NCI-H187 (cell line): ENCODE measurements around the gene PLXNA2.
A peak's percentile ranks its signal among the peaks of the same experiment; 100 is the strongest.

Source experiments
- DNase-seq, 2 experiments: peaks; one replicate each; lab custom pipeline; 2025; lab: John Stamatoyannopoulos, UW

The PLXNA2 gene

GRCh38 chr1:208179263-208179816 lies 64.8 kb downstream of the PLXNA2 start:
- peak in 1 of 2 experiments; percentile 12 for DNase-seq

GRCh38 chr1:208178091-208178529 lies 66.1 kb downstream of the PLXNA2 start:
- no peak for DNase-seq

GRCh38 chr1:208177656-208178055 lies 66.5 kb downstream of the PLXNA2 start:
- DNase-seq: peak; percentile 45 to 72

DNA sequence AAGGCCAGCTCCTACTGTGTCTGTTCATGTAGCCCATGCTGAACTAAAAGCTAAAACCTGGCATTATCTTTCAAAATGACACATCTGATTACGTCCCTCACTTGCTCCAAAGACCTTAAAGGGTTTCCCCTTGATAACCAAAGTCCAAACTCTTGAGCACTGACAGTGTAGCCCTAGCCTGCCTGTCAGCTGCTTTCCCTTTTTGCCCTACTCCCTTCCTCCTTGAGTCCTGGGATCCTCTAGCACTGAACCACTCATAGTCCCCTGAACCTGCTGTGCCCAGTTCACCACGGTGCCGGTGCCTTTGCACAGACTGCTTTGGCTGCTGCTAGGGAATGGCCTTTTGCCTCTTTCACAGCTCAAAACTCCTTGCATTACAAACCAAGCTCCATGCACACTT lies 67.5 kb downstream of the PLXNA2 start:
- no peak for DNase-seq

DNA sequence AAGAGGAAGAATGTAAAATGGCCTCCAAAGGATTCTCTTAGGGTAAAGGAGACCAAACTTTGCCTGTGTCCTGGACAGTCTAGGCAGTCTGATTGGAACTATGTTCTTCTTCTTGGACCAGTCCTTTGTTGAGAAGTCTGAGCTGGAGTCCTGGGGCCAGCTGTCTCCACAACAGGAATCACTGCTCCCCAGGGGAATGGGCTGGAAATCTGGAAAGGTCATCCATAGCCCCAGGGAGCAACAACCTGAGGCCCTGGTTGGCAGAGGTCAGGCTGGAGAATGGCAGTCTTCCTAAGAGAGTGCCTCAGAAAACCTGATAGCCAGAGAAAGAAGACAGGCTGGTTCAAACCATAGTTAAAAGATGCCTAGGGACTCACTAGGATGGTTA lies 68.7 kb downstream of the PLXNA2 start:
- DNase-seq: no peak

DNA sequence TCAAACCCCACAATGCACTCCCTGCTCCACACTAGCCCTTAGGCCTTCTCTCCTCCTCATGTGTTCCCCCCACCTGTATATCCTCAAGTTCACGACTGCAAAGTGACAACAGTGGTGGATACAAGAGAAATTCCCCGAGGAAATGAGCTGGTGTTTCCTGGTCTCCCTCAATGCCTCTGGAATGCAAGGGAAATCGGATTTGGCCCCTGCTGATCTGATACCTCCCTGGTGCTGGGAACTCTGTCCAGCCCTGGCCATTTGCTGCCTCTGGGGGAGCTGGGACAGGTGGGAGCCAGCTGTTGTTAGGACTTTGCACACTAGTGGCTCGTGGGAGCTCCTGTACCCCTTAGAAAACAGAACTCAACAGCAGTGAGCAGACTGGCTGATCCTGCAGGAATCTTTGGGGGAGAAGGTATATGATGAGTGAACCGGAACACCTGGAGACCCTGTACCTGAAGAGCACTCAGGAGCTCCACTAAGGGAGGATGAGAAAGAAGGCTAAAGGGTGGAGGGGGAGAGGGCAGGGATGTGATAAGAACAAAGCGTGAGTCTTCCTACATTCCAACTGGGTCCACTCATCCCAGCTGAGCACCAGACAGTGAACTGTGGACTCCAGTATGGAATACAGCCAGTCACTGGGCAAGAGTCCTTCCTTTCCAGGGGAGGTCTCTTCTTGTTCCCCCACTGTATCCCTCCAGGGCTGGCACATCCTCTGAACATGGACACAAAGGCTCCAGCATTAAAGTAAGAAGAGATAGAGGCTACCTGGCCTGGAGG lies 69.3 kb downstream of the PLXNA2 start:
- no peak for DNase-seq

DNA sequence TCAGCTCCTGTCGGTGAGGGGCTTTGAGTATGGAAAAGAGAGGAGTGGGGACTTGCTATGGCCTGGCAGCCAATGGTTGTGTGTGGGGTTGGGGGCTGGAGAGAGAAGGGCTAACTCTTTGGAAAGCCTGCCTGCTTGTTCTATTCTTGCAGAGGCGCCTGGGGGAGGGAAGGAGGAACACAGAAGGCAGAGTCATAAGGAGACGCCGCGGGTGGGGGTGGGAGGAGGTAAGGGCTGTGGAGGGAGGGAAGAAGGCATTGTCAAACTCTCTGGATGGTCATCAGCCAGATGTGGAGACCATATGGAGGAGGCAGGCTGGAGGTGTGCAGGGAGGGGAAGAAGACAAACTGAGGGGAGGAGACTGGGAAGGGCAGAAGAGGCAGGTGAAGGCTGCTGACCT lies 70.0 kb downstream of the PLXNA2 start:
- DNase-seq: no peak

- no peak for DNase-seq
Observed at GRCh38 chr1:208173749-208174148, 70.4 kb downstream of the PLXNA2 start.

GRCh38 chr1:208172423-208173145 lies 71.6 kb downstream of the PLXNA2 start:
- no peak for DNase-seq

DNA sequence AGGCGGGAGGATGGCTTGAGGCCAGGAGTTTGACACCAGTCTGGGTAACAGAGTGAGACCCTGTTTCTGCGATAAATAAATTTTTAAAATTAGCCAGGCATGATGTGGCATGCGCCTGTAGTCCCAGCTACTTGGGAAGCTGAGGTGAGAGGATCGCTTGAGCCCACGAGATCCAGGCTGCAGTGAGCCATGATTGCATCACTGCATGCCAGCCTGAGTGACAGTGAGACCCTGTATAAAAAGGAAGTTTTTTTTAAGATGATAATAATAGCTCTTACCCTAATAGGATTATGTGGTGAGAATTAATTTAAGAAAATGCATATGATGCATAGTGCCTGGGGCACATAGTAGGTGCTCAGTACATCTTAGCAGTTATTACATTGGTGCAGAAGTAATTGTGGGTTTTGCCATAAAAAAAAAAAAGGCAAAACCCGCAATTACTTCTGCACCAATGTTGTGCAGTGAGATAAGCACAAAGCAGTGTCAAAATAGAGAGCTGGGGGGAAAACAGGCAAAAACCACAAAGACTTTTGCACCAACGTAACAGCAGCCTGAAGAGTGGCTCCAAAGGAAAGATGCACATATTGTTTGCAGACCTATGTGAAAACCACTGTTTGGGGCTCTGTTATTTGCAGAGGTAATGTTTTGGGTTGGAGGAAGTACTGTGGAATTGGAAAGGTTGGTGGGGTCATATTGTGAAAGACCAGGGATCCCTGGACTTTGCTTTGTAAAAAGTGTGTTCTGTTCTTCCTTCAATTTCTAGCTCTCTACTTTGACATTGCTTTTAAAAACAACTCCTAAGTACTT lies 72.4 kb downstream of the PLXNA2 start:
- no peak for DNase-seq

GRCh38 chr1:208170252-208170651 lies 73.9 kb downstream of the PLXNA2 start:
- peak in 1 of 2 experiments; percentile 31 for DNase-seq

DNA sequence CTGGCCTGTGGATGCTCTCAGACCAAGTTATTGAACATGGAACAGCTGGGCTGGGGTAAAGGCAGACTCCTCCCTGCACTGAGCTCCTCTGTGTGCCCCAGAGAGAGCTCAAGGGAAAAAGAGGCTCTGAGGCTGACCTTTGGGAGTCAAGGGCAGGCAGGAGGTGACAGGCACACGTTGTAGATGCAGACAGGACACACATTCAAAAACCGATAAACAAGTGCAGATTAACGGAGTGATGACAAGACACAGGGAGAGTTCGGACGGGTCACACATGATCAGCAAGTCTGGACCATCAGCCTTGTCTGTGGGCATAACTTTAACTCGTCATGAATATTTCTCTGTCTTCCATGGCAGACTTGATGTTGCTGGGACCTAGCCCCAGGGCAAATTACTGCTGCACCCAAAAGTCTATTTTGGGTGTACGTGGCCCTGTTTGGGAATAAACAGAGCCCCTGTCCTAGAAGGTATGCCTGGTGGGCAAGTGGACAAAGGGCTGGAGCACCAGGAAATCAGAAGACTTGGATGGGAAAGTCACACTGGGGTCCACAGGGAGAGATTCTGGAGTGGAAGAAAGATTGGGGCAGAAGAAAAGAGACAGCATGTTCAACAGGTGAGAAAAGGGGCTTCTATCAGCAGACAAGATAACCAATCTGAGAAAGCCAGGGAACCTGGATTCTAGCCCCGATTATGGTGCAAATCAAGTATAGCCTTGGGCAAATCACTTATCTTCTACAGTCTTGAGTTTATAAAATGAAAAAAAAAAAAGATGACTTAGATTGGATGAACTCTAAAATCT lies 74.9 kb downstream of the PLXNA2 start:
- no peak for DNase-seq

GRCh38 chr1:208167261-208167869 lies 76.8 kb downstream of the PLXNA2 start:
- no peak for DNase-seq

DNA sequence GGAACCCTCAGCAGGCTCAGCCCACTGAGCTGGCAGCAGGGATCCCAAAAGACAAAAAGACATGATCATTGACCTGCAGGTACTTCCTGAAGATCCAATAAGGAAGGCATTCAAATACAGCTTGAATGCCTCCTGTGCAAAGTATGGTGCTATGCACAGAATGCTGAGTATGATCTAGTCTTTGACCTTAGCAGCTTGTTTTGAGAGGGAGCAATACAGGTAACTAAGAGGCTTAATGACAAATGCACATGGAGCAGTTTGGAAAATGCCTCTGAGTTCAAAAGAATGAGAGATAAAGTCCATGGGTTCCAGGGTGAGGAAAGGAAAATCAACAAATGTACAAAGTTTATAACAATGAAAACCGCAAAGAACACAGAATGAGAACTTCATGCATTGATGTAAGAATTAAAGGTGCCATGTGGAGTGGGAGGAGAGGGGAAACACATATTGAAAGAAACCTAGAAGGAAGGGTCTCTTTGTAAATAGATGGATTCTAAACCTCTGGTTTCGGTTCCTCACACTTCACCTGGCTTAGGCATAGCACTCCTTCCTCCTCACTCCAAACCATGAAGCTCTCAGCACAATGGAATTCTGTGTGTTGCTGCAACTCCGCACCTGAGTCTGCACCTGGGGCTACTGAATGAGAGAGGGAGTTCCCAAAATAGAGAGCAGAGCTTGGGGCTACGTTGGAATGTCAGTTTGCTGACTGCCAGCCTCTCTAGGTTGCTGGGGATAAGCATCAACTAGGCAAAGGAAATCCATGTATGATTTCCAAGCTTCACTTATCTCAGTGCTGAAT lies 77.6 kb downstream of the PLXNA2 start:
- no peak for DNase-seq

DNA sequence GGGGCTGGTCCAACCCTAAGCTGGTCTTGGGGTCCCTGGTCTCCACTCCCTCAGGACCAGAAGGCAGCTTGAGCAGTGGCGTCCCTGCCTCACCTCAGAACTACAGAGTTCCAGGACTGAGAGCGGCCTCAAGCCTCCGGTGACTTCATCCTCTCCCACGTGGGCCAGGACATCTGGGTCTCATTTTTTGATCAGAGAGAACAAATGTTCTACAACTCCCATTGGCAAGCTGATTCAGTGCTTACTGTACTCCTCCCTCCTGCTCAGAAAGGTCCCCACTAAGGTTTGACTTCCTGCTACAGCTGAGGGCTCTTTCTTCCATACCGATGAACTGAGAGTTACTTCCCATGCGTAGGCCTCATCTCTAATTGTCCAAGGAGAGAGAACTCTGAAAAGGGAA lies 78.5 kb downstream of the PLXNA2 start:
- DNase-seq: no peak

DNA sequence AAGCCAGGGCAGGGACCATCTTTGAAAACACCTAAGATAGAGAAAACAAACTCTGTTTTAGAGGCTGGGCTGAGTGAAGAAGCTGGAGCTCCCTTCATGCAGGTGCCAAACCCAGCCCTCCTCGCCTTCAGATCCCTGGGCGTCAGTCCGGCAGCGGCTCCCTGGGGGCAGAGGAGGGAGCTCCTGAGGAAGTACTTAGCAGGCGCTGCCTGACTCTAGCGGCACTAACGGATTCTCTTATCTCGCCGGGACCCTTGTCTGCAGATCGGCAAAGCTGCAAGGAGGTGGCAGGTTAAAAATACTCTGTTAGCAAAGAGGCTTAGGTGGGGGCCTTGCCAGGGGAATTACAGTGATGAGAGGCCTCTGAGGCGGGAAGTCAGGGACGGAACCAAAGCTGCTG lies 79.6 kb downstream of the PLXNA2 start:
- DNase-seq: no peak

GRCh38 chr1:208163539-208163938 lies 80.6 kb downstream of the PLXNA2 start:
- DNase-seq: no peak

GRCh38 chr1:208162903-208163302 lies 81.3 kb downstream of the PLXNA2 start:
- no peak for DNase-seq

DNA sequence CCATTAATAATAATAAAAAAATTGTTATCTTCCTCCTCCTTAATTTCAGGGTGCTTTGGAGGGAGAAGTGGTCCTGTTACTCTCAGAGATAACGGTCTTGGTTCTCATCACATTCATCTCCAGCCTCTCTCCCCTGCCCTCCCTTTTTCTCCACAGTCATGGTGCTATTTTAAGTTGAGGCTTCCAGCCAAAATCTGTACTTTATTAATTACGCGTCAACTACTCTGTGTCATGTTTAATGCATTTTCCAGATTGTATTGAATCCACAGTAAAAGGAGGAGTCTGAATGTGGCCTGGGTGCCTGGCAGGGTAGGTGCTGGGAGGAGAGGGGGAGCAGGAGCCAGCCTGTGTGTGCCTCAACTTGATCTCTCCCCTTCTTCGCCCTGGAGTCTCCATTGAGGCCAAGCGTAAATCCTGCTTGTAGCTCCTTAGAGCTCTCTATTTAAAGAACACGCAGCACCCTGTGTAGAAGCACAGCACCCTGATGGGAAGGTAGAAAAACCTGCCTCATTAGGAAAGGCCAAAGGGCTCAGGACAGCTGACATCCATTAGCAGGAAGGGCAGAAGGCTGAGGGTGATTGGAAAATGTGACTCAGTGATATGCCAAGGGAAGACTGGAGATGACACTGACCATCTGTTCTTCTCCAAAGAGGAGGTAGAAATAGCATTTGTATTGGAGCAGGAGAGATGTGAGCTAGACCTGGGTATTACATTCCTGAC lies 82.4 kb downstream of the PLXNA2 start:
- no peak for DNase-seq

GRCh38 chr1:208161005-208161404 lies 83.2 kb downstream of the PLXNA2 start:
- no peak for DNase-seq
